H1 (cell line): ENCODE results near the gene LY6G6C. TPM values are rescaled to one million over a fixed set of nuclear protein-coding genes. Genes with fewer than 3 reads are reported as not detected.

ENCODE experiments used
- CTCF ChIA-PET: fragments of 300-600 bp; sonication (Branson Sonifier 250); formaldehyde crosslinking; loops from one replicate; lab custom pipeline; 2021; ENCODE audit not compliant: partially characterized antibody; lab: Charles Lee
- POLR2A ChIA-PET: fragments of 300-600 bp; sonication (Branson Sonifier 250); formaldehyde crosslinking; loops from one replicate; lab custom pipeline; 2021; ENCODE audit warnings: inconsistent platforms; ENCODE audit not compliant: partially characterized antibody; lab: Charles Lee
- DNase-seq, 2 experiments: peaks; one replicate each; pipeline versions ENCODE4 v3.0.0 to v3.0.0-alpha.2; 2010 to 2022; ENCODE audit warnings: low spot score in 2 of 2, low read depth in 1 of 2, mixed read lengths in 1 of 2
- FAIRE-seq: peaks from 2 replicates; lab custom pipeline; 2011; peaks lifted over from hg19 to GRCh38; lab: Jason Lieb, UNC
- H2AFZ ChIP-seq: 2 replicates; pipeline ENCODE4 v1.8.1; 2012; ENCODE audit warnings: low read length, inconsistent platforms
- H2AK5ac ChIP-seq: 2 replicates; pipeline ENCODE4 v1.6.1; 2013; ENCODE audit warnings: low read depth, low read length
- H2BK120ac ChIP-seq: replicated peaks from 2 replicates; pipeline ENCODE3; 2013; ENCODE audit warnings: low read depth, low read length, inconsistent platforms
- H2BK12ac ChIP-seq: 2 replicates; pipeline ENCODE4 v1.6.1; 2013; ENCODE audit warnings: low read depth, low read length
- H2BK15ac ChIP-seq: 2 replicates; pipeline ENCODE4 v1.6.1; 2013; ENCODE audit warnings: low read length
- H2BK20ac ChIP-seq: 2 replicates; pipeline ENCODE4 v1.6.1; 2013; ENCODE audit warnings: low read length
- H2BK5ac ChIP-seq: 2 replicates; pipeline ENCODE4 v1.6.1; 2013; ENCODE audit warnings: low read depth, low read length
- H3K14ac ChIP-seq: 2 replicates; pipeline ENCODE4 v1.6.1; 2013; ENCODE audit warnings: inconsistent platforms; ENCODE audit not compliant: insufficient read length
- H3K18ac ChIP-seq: 2 replicates; pipeline ENCODE4 v1.6.1; 2013; ENCODE audit warnings: low read length; ENCODE audit errors: extremely low read depth
- H3K23ac ChIP-seq: 2 replicates; pipeline ENCODE4 v1.6.1; 2013; ENCODE audit warnings: inconsistent platforms; ENCODE audit not compliant: insufficient read length
- H3K23me2 ChIP-seq: 2 replicates; pipeline ENCODE4 v1.6.1; 2013; ENCODE audit warnings: low read depth, low read length
- H3K27ac ChIP-seq: 2 replicates; pipeline ENCODE4 v1.6.1; 2011; ENCODE audit warnings: low read depth, low read length, inconsistent platforms
- H3K27me3 ChIP-seq, 4 experiments: replicated peaks in 1 of 4; 1 replicate in 1 of 4; 2 replicates in 3 of 4; pipeline versions ENCODE4 v1.6.1 to v1.8.1; 2011 to 2013; ENCODE audit warnings: low read length in 3 of 4, mild to moderate bottlenecking in 3 of 4, inconsistent platforms in 2 of 4, mixed read lengths in 2 of 4, moderate library complexity in 1 of 4; ENCODE audit not compliant: control insufficient read depth in 3 of 4, insufficient read depth in 3 of 4; ENCODE audit errors: extremely low read depth in 1 of 4
- H3K36me3 ChIP-seq, 4 experiments: 2 replicates each; pipeline versions ENCODE4 v1.6.1 to v1.8.1; 2011 to 2013; ENCODE audit warnings: mild to moderate bottlenecking in 4 of 4, low read length in 3 of 4, moderate library complexity in 2 of 4, control low read depth in 1 of 4, inconsistent platforms in 1 of 4; ENCODE audit not compliant: insufficient read depth in 4 of 4, control insufficient read depth in 2 of 4
- H3K4ac ChIP-seq: replicated peaks from 2 replicates; pipeline ENCODE3; 2013; ENCODE audit warnings: low read length, low read depth, mixed read lengths, inconsistent platforms; ENCODE audit not compliant: insufficient read length
- H3K4me1 ChIP-seq, 4 experiments: replicated peaks in 1 of 4; 1 replicate in 1 of 4; 2 replicates in 3 of 4; pipeline versions ENCODE4 v1.6.1 to v1.8.1; 2011 to 2013; ENCODE audit warnings: low read length in 3 of 4, inconsistent platforms in 2 of 4, mixed read lengths in 1 of 4; ENCODE audit not compliant: insufficient read depth in 4 of 4, control insufficient read depth in 3 of 4
- H3K4me2 ChIP-seq, 2 experiments: 2 replicates each; pipeline versions ENCODE4 v1.6.1 to v1.8.1; 2011 to 2013; ENCODE audit warnings: low read depth in 2 of 2, low read length in 2 of 2, control low read depth in 1 of 2, inconsistent platforms in 1 of 2, mild to moderate bottlenecking in 1 of 2; ENCODE audit not compliant: insufficient read depth in 1 of 2
- H3K4me3 ChIP-seq, 4 experiments: fragments of 200-600, 300-600 bp in 1 of 4; sonication (generic), shearing (Covaris generic), sonication (Bioruptor Twin) in 1 of 4; 2 replicates each; pipeline versions ENCODE4 v1.5.1 to v1.8.1; 2011 to 2016; ENCODE audit warnings: low read length in 4 of 4, low read depth in 3 of 4, control low read depth in 2 of 4, inconsistent platforms in 2 of 4, mild to moderate bottlenecking in 2 of 4, mixed read lengths in 1 of 4, moderate library complexity in 1 of 4; ENCODE audit not compliant: insufficient read depth in 2 of 4; ENCODE audit errors: extremely low read depth in 1 of 4
- H3K56ac ChIP-seq: replicated peaks from 2 replicates; pipeline ENCODE3; 2013; ENCODE audit warnings: low read depth, mild to moderate bottlenecking, mixed read lengths, low read length, inconsistent platforms; ENCODE audit not compliant: insufficient read length
- H3K79me1 ChIP-seq: 2 replicates; pipeline ENCODE4 v1.6.1; 2013; ENCODE audit warnings: low read depth, low read length, control low read depth
- H3K79me2 ChIP-seq, 2 experiments: 2 replicates each; pipeline versions ENCODE4 v1.6.1 to v1.8.1; 2012 to 2013; ENCODE audit warnings: low read length in 2 of 2, mild to moderate bottlenecking in 2 of 2, inconsistent platforms in 1 of 2; ENCODE audit not compliant: insufficient read depth in 2 of 2, control insufficient read depth in 1 of 2
- H3K9ac ChIP-seq, 4 experiments: replicated peaks in 1 of 4; 1 replicate in 1 of 4; 2 replicates in 3 of 4; pipeline versions ENCODE4 v1.6.1 to v1.8.1; 2011 to 2013; ENCODE audit warnings: low read depth in 3 of 4, low read length in 3 of 4, control low read depth in 2 of 4, mild to moderate bottlenecking in 2 of 4, moderate library complexity in 2 of 4, inconsistent platforms in 1 of 4; ENCODE audit errors: extremely low read depth in 1 of 4
- H3K9me3 ChIP-seq, 2 experiments: 2 replicates each; pipeline versions ENCODE4 v1.6.1 to v1.8.1; 2012 to 2013; ENCODE audit warnings: mild to moderate bottlenecking in 2 of 2, moderate library complexity in 2 of 2, control low read depth in 1 of 2, inconsistent platforms in 1 of 2, low read depth in 1 of 2, low read length in 1 of 2, mixed read lengths in 1 of 2; ENCODE audit not compliant: insufficient read depth in 2 of 2
- H4K20me1 ChIP-seq, 2 experiments: replicated peaks in 1 of 2; 2 replicates each; pipeline versions ENCODE3 to v1.8.1; 2011 to 2013; ENCODE audit warnings: inconsistent platforms in 2 of 2, low read length in 2 of 2, mild to moderate bottlenecking in 1 of 2; ENCODE audit not compliant: insufficient read depth in 2 of 2, control insufficient read depth in 1 of 2
- H4K5ac ChIP-seq: 2 replicates; pipeline ENCODE4 v1.6.1; 2013; ENCODE audit warnings: low read length, low read depth, mixed read lengths, inconsistent platforms; ENCODE audit not compliant: insufficient read length
- H4K8ac ChIP-seq: 2 replicates; pipeline ENCODE4 v1.8.0; 2013; ENCODE audit warnings: mild to moderate bottlenecking, moderate library complexity, low read length, inconsistent platforms; ENCODE audit not compliant: insufficient read depth; ENCODE audit errors: extremely low read depth
- H4K91ac ChIP-seq: replicated peaks from 2 replicates; pipeline ENCODE3; 2013; ENCODE audit warnings: low read length, mixed read lengths, inconsistent platforms; ENCODE audit not compliant: insufficient read length
- BACH1 ChIP-seq: IDR thresholded peaks from 2 replicates; pipeline ENCODE4 v1.6.1; 2012; ENCODE audit warnings: low read length, improper control_type of control experiment
- CBX5 ChIP-seq: fragments of 300-800, 300-1000 bp; sonication (generic); IDR thresholded peaks from 2 replicates; pipeline ENCODE4 v1.7.1; 2016; ENCODE audit warnings: antibody characterized with exemption, low read length, low read depth
- CEBPB ChIP-seq: IDR thresholded peaks from 2 replicates; pipeline ENCODE4 v1.6.1; 2012; ENCODE audit warnings: low read depth, low read length
- CREB1 ChIP-seq: IDR thresholded peaks from 2 replicates; pipeline ENCODE4 v1.6.1; 2012; ENCODE audit warnings: inconsistent platforms
- GTF2F1 ChIP-seq: IDR thresholded peaks from 2 replicates; pipeline ENCODE4 v1.6.1; 2012; ENCODE audit warnings: low read depth, low read length, improper control_type of control experiment, borderline replicate concordance
- JUND ChIP-seq: IDR thresholded peaks from 2 replicates; pipeline ENCODE4 v1.6.1; 2011; ENCODE audit warnings: mild to moderate bottlenecking, improper control_type of control experiment, low read length
- KDM1A ChIP-seq: fragments of 200-600, 300-600 bp; sonication (generic); IDR thresholded peaks from 2 replicates; pipeline ENCODE4 v1.7.1; 2016; ENCODE audit warnings: mild to moderate bottlenecking, low read length, borderline replicate concordance
- KDM5A ChIP-seq: fragments of 200-600 bp; IDR thresholded peaks from 2 replicates; pipeline ENCODE4 v1.7.1; 2012; ENCODE audit warnings: mild to moderate bottlenecking, low read length, inconsistent platforms, mixed read lengths
- NRF1 ChIP-seq: IDR thresholded peaks from 2 replicates; pipeline ENCODE4 v1.6.1; 2011; ENCODE audit warnings: mild to moderate bottlenecking, low read depth, low read length, improper control_type of control experiment
- PHF8 ChIP-seq: fragments of 200-600 bp; sonication (generic); conservative IDR thresholded peaks from 2 replicates; pipeline ENCODE4 v1.7.1; 2012; ENCODE audit warnings: low read depth, mild to moderate bottlenecking, inconsistent platforms, low read length, moderate library complexity
- POLR2A ChIP-seq, 2 experiments: IDR thresholded peaks; 1 replicate in 1 of 2; 2 replicates in 1 of 2; pipeline ENCODE4 v1.6.1; 2011; ENCODE audit warnings: low read depth in 2 of 2, low read length in 2 of 2, mild to moderate bottlenecking in 2 of 2; ENCODE audit errors: control extremely low read depth in 1 of 2
- RFX5 ChIP-seq: IDR thresholded peaks from 2 replicates; pipeline ENCODE4 v1.6.1; 2011; ENCODE audit warnings: low read depth, low read length, improper control_type of control experiment, borderline replicate concordance
- RXRA ChIP-seq: IDR thresholded peaks from 2 replicates; pipeline ENCODE4 v1.6.1; 2011; ENCODE audit warnings: low read depth, mild to moderate bottlenecking, low read length, moderate library complexity; ENCODE audit not compliant: insufficient read depth
- SIX5 ChIP-seq: IDR thresholded peaks from 2 replicates; pipeline ENCODE4 v1.6.1; 2011; ENCODE audit warnings: mild to moderate bottlenecking, low read depth, low read length
- SP4 ChIP-seq: IDR thresholded peaks from 2 replicates; pipeline ENCODE4 v1.6.1; 2012; ENCODE audit warnings: low read length, inconsistent platforms
- TBP ChIP-seq: IDR thresholded peaks from 2 replicates; pipeline ENCODE4 v1.6.1; 2011; ENCODE audit warnings: low read depth, low read length, improper control_type of control experiment
- TEAD4 ChIP-seq: IDR thresholded peaks from 2 replicates; pipeline ENCODE4 v1.6.1; 2012; ENCODE audit warnings: low read depth, low read length, inconsistent platforms, mixed read lengths
- WGBS, 2 experiments: shearing (Covaris generic) in 1 of 2; methylation state at CpG; one replicate each; pipeline versions ENCODE4 v1.1.6 to v1.1.7; 2013 to 2015; ENCODE audit warnings: low lambda C conversion rate in 2 of 2, mixed read lengths in 2 of 2, inconsistent platforms in 1 of 2, low coverage in 1 of 2, missing lambda C conversion rate in 1 of 2; ENCODE audit not compliant: insufficient replicate concordance in 2 of 2, insufficient coverage in 1 of 2, insufficient read length in 1 of 2; ENCODE audit errors: extremely low coverage in 1 of 2, missing lambda C conversion rate in 1 of 2; 5-methylcytosine and 5-hydroxymethylcytosine counted together
- polyA plus RNA-seq, 7 experiments: library from polyadenylated mRNA; depleted of rRNA in 3 of 7; stranded (reverse) in 5 of 7; unstranded in 2 of 7; fragments of >200 nt in 5 of 7; fragments of 200-250 nt in 2 of 7; gene quantifications; 1 replicate in 5 of 7; 2 replicates in 1 of 7; 4 replicates in 1 of 7; pipeline versions ENCODE4 v1.2.1 to v1.2.3, GENCODE V29; 2011 to 2013; ENCODE audit warnings: missing spikeins in 2 of 7, mixed read lengths in 2 of 7
- total RNA-seq: library from RNA; stranded (reverse); fragmentation: NEBNext Ultra II Directional; extraction: Animal tissue kit (Norgen Biotek cat#: 25700); gene quantifications from 2 replicates; pipeline ENCODE4 v1.2.1, GENCODE V29; 2021

The LY6G6C gene
- total and polyA plus RNA-seq, 2 of the 8 experiments (the other 6 are each of a cell fraction or from before 2014, with no cell fraction given): 0.23 TPM; not detected in 1

GRCh38 chr6:31707701-31708100 is 13.8 kb downstream of the LY6G6C start:
- no peak overlapping the region for H3K4ac ChIP-seq
- DNase-seq: no peak
- H4K5ac ChIP-seq: no peak overlapping the region
- no peak overlapping the region for H3K27ac ChIP-seq
- no peak overlapping the region for H3K18ac ChIP-seq
- H3K79me2 ChIP-seq: no peaks in the 10 kb centered on the region
- H2BK15ac ChIP-seq: no peak overlapping the region
- H3K56ac ChIP-seq: no peak overlapping the region
- no peak overlapping the region for H3K9ac ChIP-seq
- whole genome bisulfite sequencing, 2 experiments: 89% methylated on average over 10 of the region's 10 CpGs; no CpG with 5 or more reads in 1 of the 2 experiments
- no peaks in the 10 kb centered on the region for H3K9me3 ChIP-seq
- H3K79me1 ChIP-seq: no peaks in the 10 kb centered on the region
- no peak overlapping the region for H2BK12ac ChIP-seq
- no peaks in the 10 kb centered on the region for H3K27me3 ChIP-seq
- no peak overlapping the region for H3K23ac ChIP-seq
- peaks cover 5% of the 10 kb centered on the region; the same call in 1 of the 2 replicates for H3K23me2 ChIP-seq
- no peak overlapping the region for H4K91ac ChIP-seq
- H3K4me1 ChIP-seq: peaks cover 0 to 4% (median 0%) of the 10 kb centered on the region in 4 experiments; a peak in 1 of 7 replicates
- H2BK20ac ChIP-seq: no peak overlapping the region
- ChIA-PET POLR2A (no interaction called here), CTCF (interaction anchor here (1.6 kb wide), 1 partner anchor 8 kb away, joined by 6 read pairs; the partner anchor contains the start of gene LY6G6D)
- H3K14ac ChIP-seq: no peak overlapping the region
- H2AK5ac ChIP-seq: no peak overlapping the region
- no peak overlapping the region for H4K8ac ChIP-seq
- H2BK5ac ChIP-seq: no peak overlapping the region
- H2AFZ ChIP-seq: no peak overlapping the region
- no peak overlapping the region for H2BK120ac ChIP-seq
- no peak overlapping the region for H3K4me3 ChIP-seq
- no peaks in the 10 kb centered on the region for H3K36me3 ChIP-seq
- no peaks in the 10 kb centered on the region for H4K20me1 ChIP-seq
- no peak overlapping the region for H3K4me2 ChIP-seq
- no peak for FAIRE-seq
- TF ChIP-seq GTF2F1 (no peak), RXRA (no peak), BACH1 (no peak), JUND (no peak), TBP (no peak), CBX5 (no peak), SP4 (no peak), POLR2A (IDR thresholded peaks at IDR 0.05; ENCODE audit: control extremely low read depth in 1 of 2, low read depth in 2 of 2, low read length in 2 of 2) (no peak), NRF1 (no peak), KDM1A (no peak), SIX5 (no peak), CEBPB (no peak), RFX5 (no peak), TEAD4 (no peak), KDM5A (no peak), CREB1 (no peak), PHF8 (no peak)
